IPS-15b (cell line): ENCODE results near the gene STAT3.
"Not testable (repeated sequence)": the region's sequence is repeated elsewhere in the genome, so short reads cannot be mapped to it uniquely, and the experiment has no call there.

Experiments
- H3K27me3 ChIP-seq: one replicate; pipeline ENCODE4 v1.6.1; 2013; ENCODE audit warnings: low read length; ENCODE audit not compliant: control insufficient read depth, insufficient read depth
- H3K36me3 ChIP-seq: one replicate; pipeline ENCODE4 v1.6.1; 2013; ENCODE audit warnings: low read length; ENCODE audit not compliant: control insufficient read depth, insufficient read depth
- H3K4me1 ChIP-seq: one replicate; pipeline ENCODE4 v1.6.1; 2013; ENCODE audit warnings: mild to moderate bottlenecking, low read length; ENCODE audit not compliant: control insufficient read depth, insufficient read depth
- H3K4me3 ChIP-seq: one replicate; pipeline ENCODE4 v1.5.1; 2013; ENCODE audit warnings: low read depth, low read length
- H3K9ac ChIP-seq: one replicate; pipeline ENCODE4 v1.6.1; 2013; ENCODE audit warnings: low read depth, mild to moderate bottlenecking, low read length
- H3K9me3 ChIP-seq: one replicate; pipeline ENCODE4 v1.6.1; 2013; ENCODE audit warnings: mild to moderate bottlenecking, low read length; ENCODE audit not compliant: control insufficient read depth, insufficient read depth

The STAT3 gene

DNA sequence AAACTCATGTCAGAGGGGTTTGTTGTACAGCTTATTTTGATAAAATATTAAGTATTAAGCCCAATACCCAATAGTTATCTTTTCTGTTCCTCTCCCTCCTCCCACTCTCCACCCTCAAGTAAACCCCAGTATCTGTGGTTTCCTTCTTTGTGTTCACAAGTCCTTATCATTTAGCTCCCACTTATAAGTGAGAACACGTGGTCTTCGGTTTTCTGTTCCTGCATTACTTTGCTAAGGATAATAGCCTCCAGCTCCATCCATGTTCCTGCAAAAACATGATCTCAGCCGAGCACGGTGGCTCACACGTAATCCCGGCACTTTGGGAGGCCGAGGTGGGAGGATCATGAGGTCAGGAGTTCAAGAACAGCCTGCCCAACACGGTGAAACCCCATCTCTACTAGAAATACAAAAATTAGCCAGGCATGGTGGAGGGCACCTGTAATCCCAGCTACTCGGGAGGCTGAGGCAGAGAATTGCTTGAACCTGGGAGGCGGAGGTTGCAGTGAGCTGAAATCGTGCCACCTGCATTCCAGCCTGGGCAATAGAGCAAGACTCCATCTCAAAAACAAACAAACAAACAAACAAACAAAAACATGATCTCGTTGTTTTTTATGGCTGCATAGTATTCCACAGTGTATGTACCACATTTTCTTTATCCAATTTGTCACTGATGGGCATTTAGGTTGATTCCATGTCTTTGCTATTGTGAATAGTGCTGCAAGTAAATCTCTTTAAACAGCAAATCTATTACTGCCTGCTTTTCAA is 19.3 kb downstream of the STAT3 start:
- not testable (repeated sequence) for H3K9me3 ChIP-seq, H3K4me3 ChIP-seq, H3K36me3 ChIP-seq, H3K27me3 ChIP-seq, H3K9ac ChIP-seq
- peaks cover 13% of the 10 kb centered on the region for H3K4me1 ChIP-seq

DNA sequence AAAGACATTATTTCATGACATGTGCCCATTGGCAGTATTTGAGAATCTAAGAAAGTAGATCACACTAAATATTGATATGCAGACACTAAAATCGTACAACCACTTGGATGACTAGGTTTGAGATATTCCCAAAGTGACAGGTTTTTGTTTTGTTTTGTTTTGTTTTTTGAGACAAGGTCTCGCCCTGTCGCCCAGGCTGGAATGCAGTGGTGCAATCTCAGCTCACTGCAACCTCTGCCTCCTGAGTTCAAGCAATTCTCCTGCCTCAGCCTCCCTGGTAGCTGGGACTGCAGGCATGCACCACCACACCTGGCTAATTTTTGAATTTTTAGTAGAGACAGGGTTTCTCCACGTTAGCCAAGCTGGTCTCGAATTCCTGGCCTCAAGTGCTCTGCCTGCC is 19.9 kb downstream of the STAT3 start:
- H3K9me3 ChIP-seq, H3K9ac ChIP-seq, H3K36me3 ChIP-seq, H3K4me3 ChIP-seq, H3K27me3 ChIP-seq: not testable (repeated sequence)
- H3K4me1 ChIP-seq, result peaks cover 13% of the 10 kb centered on the region

DNA sequence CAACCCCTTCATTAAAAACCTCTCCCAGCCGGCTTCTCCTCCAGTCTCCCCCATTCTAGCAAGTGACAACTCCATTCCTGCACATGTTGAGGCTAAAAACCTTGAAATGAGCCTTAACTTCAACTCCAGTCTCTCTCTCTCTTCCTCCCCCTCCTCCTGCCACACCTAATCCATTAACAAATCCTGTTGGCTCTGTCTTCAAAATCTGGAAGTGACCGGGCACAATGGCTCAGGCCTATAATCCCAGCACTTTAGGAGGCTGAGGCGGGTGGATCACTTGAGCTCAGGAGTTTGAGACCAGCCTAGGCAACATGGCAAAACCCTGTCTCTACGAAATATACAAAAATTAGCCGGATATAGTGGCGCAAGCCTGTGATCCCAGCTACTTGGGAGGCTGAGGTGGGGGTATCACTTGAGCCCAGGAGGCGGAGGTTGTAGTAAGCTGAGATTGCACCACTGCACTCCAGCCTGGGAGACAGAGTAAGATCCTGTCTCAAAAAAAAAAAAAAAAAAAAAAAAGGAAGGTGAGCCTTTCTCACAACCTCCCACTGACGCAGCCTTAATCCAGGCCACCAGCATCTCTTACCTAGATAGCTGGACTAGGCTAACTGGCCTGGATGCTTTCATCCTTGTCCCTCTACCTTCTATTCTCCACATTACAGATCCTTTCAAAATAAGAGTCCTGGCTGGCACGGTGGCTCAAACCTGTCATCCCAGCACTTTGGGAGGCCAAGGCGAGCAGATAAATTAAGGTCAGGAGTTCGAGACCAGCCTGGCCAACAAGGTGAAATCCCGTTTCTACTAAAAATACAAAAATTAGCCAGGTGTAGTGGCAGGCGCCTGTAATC is 21.8 kb downstream of the STAT3 start:
- H3K4me1 ChIP-seq, result peaks cover 21% of the 10 kb centered on the region
- not testable (repeated sequence) for H3K36me3 ChIP-seq, H3K27me3 ChIP-seq, H3K4me3 ChIP-seq, H3K9me3 ChIP-seq, H3K9ac ChIP-seq

DNA sequence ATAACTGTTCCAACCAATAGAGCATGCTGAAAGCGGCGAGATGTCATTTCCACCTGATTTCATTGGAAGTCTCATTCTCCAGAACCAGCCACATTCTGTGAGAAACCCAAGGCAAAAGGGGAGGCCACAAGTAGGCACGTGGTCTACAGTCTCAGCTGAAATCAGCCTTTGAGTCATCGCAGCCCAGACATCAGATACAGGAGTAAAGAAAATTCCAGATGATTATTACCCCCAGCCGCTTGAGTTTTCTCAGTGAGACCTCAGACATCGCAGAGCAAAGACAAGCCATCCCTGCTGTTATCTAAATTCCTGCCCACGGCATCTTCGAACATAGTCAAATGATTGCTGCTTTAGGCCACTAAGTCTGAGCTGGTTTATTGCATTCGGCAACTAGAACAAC is 23.1 kb downstream of the STAT3 start:
- no peak overlapping the region for H3K4me3 ChIP-seq
- H3K9ac ChIP-seq, result no peak overlapping the region
- H3K27me3 ChIP-seq, result no peaks in the 10 kb centered on the region
- H3K9me3 ChIP-seq, result no peaks in the 10 kb centered on the region
- no peaks in the 10 kb centered on the region for H3K36me3 ChIP-seq
- H3K4me1 ChIP-seq, result peaks cover 25% of the 10 kb centered on the region

DNA sequence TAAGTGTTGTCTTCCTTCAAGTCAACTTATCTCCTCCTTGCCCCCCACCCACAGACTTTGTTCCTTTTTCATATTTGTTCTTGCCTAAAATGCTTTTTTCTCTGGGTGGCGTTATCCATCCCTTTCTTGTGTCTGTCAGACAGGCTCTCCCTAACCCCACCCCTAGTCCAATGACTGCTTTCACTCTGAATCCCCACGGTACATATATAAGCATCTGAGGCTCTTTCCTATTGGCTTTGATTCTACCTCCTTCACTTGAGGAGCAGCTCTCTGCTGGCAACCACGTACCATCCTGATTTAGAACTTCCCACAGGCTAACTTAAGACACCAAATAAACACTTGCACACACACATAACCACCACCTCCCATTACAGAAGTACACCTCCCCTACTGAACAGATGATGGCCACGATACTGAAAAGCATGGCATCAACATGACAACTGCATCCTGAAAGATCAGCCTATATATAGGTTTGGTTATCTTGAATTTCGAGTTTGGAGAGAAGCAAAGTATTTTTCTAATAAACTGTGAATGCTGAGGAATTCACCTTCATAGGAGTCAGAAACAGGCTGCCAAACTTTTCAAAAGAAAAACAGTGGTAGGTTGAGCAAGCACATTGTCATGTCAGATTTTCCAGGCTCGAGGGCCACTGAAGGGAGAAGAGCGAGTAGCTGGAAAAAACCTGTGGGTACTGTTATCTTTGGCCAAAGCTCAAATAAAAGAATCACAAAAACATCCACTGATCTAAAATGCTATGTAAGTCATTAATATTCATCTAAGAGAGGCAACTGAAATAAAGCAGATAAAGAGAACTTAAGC is 24.3 kb downstream of the STAT3 start:
- no peaks in the 10 kb centered on the region for H3K9me3 ChIP-seq
- no peaks in the 10 kb centered on the region for H3K27me3 ChIP-seq
- H3K4me3 ChIP-seq, result no peak overlapping the region
- H3K9ac ChIP-seq, result no peak overlapping the region
- no peaks in the 10 kb centered on the region for H3K36me3 ChIP-seq
- peaks cover 25% of the 10 kb centered on the region for H3K4me1 ChIP-seq

DNA sequence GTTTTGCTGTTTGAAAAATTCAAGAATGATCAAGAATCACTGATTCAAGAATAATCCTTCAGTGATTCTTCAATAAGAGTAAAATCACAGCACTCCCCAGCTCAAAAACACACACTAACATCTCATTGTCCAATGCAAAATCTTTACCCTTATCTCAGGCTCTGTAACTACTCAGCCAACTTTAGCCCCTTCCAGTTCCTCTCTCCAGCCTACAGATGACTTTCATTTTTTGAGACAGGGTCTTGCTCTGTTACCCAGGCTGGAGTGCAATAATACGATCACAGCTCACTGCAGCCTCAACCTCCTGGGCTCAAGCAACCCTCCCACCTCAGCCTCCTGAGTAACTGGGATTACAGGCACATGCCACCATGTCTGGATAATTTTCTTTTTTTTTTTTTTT is 25.0 kb downstream of the STAT3 start:
- Histone ChIP-seq H3K9ac (no peak overlapping the region), H3K4me3 (no peak overlapping the region), H3K9me3 (no peaks in the 10 kb centered on the region), H3K27me3 (no peaks in the 10 kb centered on the region), H3K36me3 (no peaks in the 10 kb centered on the region), H3K4me1 (peaks cover 25% of the 10 kb centered on the region)

DNA sequence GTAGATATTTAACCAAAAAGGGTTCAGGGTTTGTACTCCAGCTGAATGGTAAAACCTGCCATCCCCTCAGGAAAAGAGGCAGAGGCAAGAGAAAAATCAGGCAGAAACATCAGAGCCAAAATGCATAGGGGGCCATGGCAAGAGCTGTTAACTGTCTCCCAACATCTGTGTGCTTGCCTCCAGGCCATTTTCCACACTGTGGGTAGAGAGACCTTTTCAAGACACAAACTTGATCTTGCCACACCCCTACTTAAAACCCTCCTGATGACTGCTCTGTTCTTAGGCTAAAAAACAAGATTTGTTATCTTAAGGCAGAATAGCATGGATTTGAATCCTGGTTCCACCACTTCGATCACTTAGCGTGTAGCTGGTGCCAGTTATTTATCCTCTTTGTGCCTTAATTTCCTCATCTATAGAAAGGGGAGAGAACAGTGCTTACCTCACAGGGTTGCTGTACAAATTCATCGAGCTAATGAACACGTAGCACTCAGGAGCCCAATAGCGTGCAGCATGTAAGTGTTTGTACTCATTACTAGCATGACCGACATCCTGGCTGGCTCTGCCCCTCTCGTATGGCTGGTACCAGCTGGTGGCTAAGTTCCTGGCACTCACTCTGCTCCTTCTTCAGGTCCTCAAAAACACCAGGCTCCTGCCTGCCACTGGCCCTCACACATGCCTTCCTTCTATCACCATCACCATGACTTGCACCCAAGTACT is 25.8 kb downstream of the STAT3 start:
- no peak overlapping the region for H3K9ac ChIP-seq
- H3K36me3 ChIP-seq, result no peaks in the 10 kb centered on the region
- no peaks in the 10 kb centered on the region for H3K9me3 ChIP-seq
- H3K4me1 ChIP-seq, result peaks cover 19% of the 10 kb centered on the region
- H3K4me3 ChIP-seq, result no peak overlapping the region
- H3K27me3 ChIP-seq, result no peaks in the 10 kb centered on the region

DNA sequence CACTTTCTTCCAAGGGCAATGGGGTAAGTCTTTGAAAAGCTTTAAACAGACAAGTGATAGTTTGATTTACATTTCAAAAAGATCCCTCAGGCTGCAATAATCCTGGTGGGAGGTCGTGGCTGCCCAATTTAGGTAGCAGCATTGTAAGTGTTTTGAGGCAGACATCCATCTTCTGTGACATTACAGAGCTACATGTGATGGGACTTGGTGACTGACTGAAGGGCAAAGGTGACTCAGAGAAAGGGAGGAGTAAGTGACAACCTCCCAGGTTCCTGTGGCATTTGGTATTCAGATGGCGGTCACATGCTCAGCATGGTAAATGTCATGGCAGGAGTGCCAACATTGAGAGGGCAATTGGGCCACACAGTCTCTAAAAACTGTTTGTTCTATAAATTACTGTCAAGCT is 26.5 kb downstream of the STAT3 start:
- Histone ChIP-seq H3K36me3 (no peaks in the 10 kb centered on the region), H3K4me3 (no peak overlapping the region), H3K4me1 (peaks cover 17% of the 10 kb centered on the region), H3K9me3 (no peaks in the 10 kb centered on the region), H3K9ac (no peak overlapping the region), H3K27me3 (no peaks in the 10 kb centered on the region)

DNA sequence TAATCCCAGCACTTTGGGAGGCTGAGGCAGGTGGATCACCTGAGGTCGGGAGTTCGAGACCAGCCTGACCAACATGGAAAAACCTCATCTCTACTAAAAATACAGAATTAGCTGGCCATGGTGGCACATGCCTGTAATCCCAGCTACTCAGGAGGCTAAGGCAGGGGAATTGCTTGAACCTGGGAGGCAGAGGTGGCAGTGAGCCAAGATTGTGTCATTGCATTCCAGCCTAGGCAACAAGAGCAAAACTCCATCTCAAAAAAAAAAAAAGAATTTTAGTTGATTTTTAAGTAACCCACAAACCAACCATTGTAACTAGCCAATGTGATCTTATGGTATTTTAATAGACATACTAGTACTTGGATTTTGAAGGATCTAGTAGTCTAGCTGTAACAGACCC is 27.9 kb downstream of the STAT3 start:
- peaks cover 12% of the 10 kb centered on the region for H3K4me1 ChIP-seq
- not testable (repeated sequence) for H3K9me3 ChIP-seq

DNA sequence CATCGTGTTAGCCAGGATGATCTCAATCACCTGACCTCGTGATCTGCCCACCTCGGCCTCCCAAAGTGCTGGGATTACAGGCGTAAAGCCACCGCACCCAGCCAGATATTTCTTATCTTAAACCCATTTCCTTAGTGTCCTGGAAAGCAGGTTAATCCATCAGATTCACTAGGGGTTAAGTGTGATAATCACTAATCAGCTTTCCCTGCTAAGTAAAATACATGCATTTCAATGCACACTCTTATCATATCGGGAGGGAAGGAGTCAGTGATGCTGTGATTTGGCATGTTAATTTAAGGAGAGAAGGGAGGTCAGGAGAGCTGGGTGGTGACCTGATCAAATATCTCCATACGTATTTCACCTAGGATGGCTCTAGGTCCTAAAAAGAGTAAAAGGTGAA is 29.1 kb downstream of the STAT3 start:
- Histone ChIP-seq H3K9ac (no peak overlapping the region), H3K36me3 (no peaks in the 10 kb centered on the region), H3K4me1 (peaks cover 12% of the 10 kb centered on the region), H3K27me3 (no peaks in the 10 kb centered on the region), H3K9me3 (no peaks in the 10 kb centered on the region), H3K4me3 (no peak overlapping the region)

More for the DNA sequence above, 27.9 kb downstream of the STAT3 start:
- H3K9ac ChIP-seq, H3K27me3 ChIP-seq, H3K4me3 ChIP-seq, H3K36me3 ChIP-seq: not testable (repeated sequence)

DNA sequence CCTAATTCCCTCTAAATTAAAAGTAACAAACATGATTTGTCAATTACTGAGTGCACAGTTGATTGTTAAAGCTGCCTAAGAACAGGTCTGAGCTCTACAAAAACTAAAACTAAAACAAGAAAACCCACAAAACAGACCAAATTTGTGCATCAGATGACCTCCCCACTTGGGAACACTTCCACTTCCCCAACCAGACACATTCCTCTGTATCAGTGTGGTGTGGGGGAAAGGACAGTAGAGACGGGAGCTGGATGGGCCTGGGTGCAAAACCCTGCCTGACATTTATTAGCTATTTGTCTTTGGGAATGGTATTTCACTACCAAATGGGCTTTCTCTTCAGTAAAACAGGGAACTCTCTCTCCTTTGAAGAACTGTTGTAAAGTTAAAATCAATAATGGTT is 29.8 kb downstream of the STAT3 start:
- peaks cover 12% of the 10 kb centered on the region for H3K4me1 ChIP-seq
- no peaks in the 10 kb centered on the region for H3K9me3 ChIP-seq
- no peaks in the 10 kb centered on the region for H3K27me3 ChIP-seq
- no peak overlapping the region for H3K9ac ChIP-seq
- H3K4me3 ChIP-seq, result no peak overlapping the region
- no peaks in the 10 kb centered on the region for H3K36me3 ChIP-seq
